ENCODE data around the gene BMP8B. TPM values are rescaled to one million over a fixed set of nuclear protein-coding genes. Genes with fewer than 3 reads are reported as not detected.
"Not testable (repeated sequence)": the region's sequence is repeated elsewhere in the genome, so short reads cannot be mapped to it uniquely, and the experiment has no call there.

The BMP8B gene
- total RNA-seq, 1 experiment from 2014 or later, result 0.42 TPM

DNA sequence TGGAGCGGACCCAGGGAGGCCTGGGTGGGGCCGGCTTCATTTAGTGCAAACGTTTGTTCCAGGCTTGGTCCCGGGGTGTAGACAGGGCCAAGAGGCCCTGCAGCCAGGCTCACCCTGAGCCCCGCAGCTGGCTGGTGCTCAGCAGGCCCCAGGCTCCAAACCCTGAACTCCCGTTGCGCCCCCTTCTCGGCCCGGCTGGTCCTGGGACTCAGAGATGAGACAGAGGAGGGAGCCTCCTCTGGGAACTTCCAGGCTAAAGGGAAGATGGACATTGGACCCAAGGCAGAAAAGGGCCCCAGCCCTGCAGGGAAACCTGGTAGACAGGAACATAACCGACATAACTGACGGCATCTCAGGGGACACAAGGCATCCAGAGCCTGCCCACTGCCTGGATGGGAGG is 13.5 kb downstream of the BMP8B start:
- not testable (repeated sequence) for DNase-seq

GRCh38 chr1:39773369-39773979 is 15.2 kb downstream of the BMP8B start:
- H3K79me2 ChIP-seq (ENCODE audit: insufficient read depth, low read length); H3K23me2 ChIP-seq (ENCODE audit: insufficient read length, low read depth, low read length, poor library complexity, severe bottlenecking); H3K4me1 Mint-ChIP-seq; H3K79me1 ChIP-seq (ENCODE audit: insufficient read depth, low read depth, low read length, poor library complexity, severe bottlenecking); H2BK15ac ChIP-seq (ENCODE audit: low read depth, low read length); H3K9ac ChIP-seq (ENCODE audit: extremely low read depth, insufficient read length, low read length); H2AFZ ChIP-seq (ENCODE audit: low read length); H3K18ac ChIP-seq (ENCODE audit: insufficient read length, low read depth, low read length); H3T11ph ChIP-seq (ENCODE audit: low read length); H3K9me3 ChIP-seq (ENCODE audit: control insufficient read depth, low read depth, low read length); H3K27me3 ChIP-seq (ENCODE audit: insufficient read depth, low read length); H2BK5ac ChIP-seq (ENCODE audit: insufficient read length, low read length); H3K4me2 ChIP-seq (ENCODE audit: insufficient read depth, insufficient read length, low read length); H3K14ac ChIP-seq (ENCODE audit: insufficient read depth, low read length); H3K4me3 Mint-ChIP-seq; H2BK120ac ChIP-seq (ENCODE audit: low read depth, low read length, poor library complexity, severe bottlenecking); H2BK12ac ChIP-seq (ENCODE audit: insufficient read length, low read depth, low read length); H4K20me1 ChIP-seq (ENCODE audit: control insufficient read depth, insufficient read depth, insufficient read length); H3K9me3 Mint-ChIP-seq; H3K36me3 Mint-ChIP-seq (ENCODE audit: insufficient read depth in 1 of 3, low read depth in 3 of 3); H4K8ac ChIP-seq (replicated peaks; ENCODE audit: insufficient read length, low read depth, low read length); H2AK5ac ChIP-seq (ENCODE audit: insufficient read length, low read length); H3K23ac ChIP-seq (ENCODE audit: insufficient read length, low read depth, low read length); H3K27ac Mint-ChIP-seq; H3K27ac ChIP-seq (ENCODE audit: insufficient read length, low read depth, low read length); H4K5ac ChIP-seq (ENCODE audit: insufficient read length, low read depth, low read length); H3K4ac ChIP-seq (ENCODE audit: low read depth, low read length); H3K56ac ChIP-seq (ENCODE audit: insufficient read length, low read depth, low read length); H3K4me1 ChIP-seq (ENCODE audit: insufficient read depth, low read length); DNase-seq; H2BK20ac ChIP-seq (ENCODE audit: low read depth, low read length, poor library complexity, severe bottlenecking); H4K91ac ChIP-seq (ENCODE audit: insufficient read length, low read depth, low read length): not testable (repeated sequence)
- WGBS (ENCODE audit: extremely low coverage, insufficient read length, low lambda C conversion rate), result no CpG with 5 or more reads among the region's 23 CpGs
- H3K27me3 Mint-ChIP-seq (ENCODE audit: low read depth), result peaks cover 30% of the 10 kb centered on the region

More for the DNA sequence above, 13.5 kb downstream of the BMP8B start:
- not testable (repeated sequence) for H3K23ac ChIP-seq (ENCODE audit: insufficient read length, low read depth, low read length); H2AK5ac ChIP-seq (ENCODE audit: insufficient read length, low read length); H3K79me1 ChIP-seq (ENCODE audit: insufficient read depth, low read depth, low read length, poor library complexity, severe bottlenecking); H3K9me3 ChIP-seq (ENCODE audit: control insufficient read depth, low read depth, low read length); H3K4me1 Mint-ChIP-seq; H3K4me2 ChIP-seq (ENCODE audit: insufficient read depth, insufficient read length, low read length); H2BK12ac ChIP-seq (ENCODE audit: insufficient read length, low read depth, low read length); H2BK120ac ChIP-seq (ENCODE audit: low read depth, low read length, poor library complexity, severe bottlenecking); H3K27ac Mint-ChIP-seq; H2BK20ac ChIP-seq (ENCODE audit: low read depth, low read length, poor library complexity, severe bottlenecking); H3T11ph ChIP-seq (ENCODE audit: low read length); H4K5ac ChIP-seq (ENCODE audit: insufficient read length, low read depth, low read length); H2AFZ ChIP-seq (ENCODE audit: low read length); H3K79me2 ChIP-seq (ENCODE audit: insufficient read depth, low read length); H4K8ac ChIP-seq (replicated peaks; ENCODE audit: insufficient read length, low read depth, low read length); H3K56ac ChIP-seq (ENCODE audit: insufficient read length, low read depth, low read length); H3K18ac ChIP-seq (ENCODE audit: insufficient read length, low read depth, low read length); H3K27ac ChIP-seq (ENCODE audit: insufficient read length, low read depth, low read length); H2BK5ac ChIP-seq (ENCODE audit: insufficient read length, low read length); H2BK15ac ChIP-seq (ENCODE audit: low read depth, low read length); H3K4me3 Mint-ChIP-seq; H3K27me3 ChIP-seq (ENCODE audit: insufficient read depth, low read length); H4K91ac ChIP-seq (ENCODE audit: insufficient read length, low read depth, low read length); H3K4ac ChIP-seq (ENCODE audit: low read depth, low read length); H3K9ac ChIP-seq (ENCODE audit: extremely low read depth, insufficient read length, low read length); H3K23me2 ChIP-seq (ENCODE audit: insufficient read length, low read depth, low read length, poor library complexity, severe bottlenecking); H3K14ac ChIP-seq (ENCODE audit: insufficient read depth, low read length); H3K4me1 ChIP-seq (ENCODE audit: insufficient read depth, low read length); H3K36me3 Mint-ChIP-seq (ENCODE audit: insufficient read depth in 1 of 3, low read depth in 3 of 3); H4K20me1 ChIP-seq (ENCODE audit: control insufficient read depth, insufficient read depth, insufficient read length); H3K9me3 Mint-ChIP-seq
- no CpG with 5 or more reads among the region's 11 CpGs for WGBS (ENCODE audit: extremely low coverage, insufficient read length, low lambda C conversion rate)
- peaks cover 33% of the 10 kb centered on the region for H3K27me3 Mint-ChIP-seq (ENCODE audit: low read depth)

Measured in H9 (cell line).